NCI-H1436 treated with DMSO at 0.1 percent for 48 hours (cell line): ENCODE results near the gene JOSD1.
"Not testable (repeated sequence)": the region's sequence is repeated elsewhere in the genome, so short reads cannot be mapped to it uniquely, and the experiment has no call there.

Source experiments
- DNase-seq: peaks from one replicate; lab custom pipeline; 2025; lab: John Stamatoyannopoulos, UW

JOSD1 gene

GRCh38 chr22:38684895-38685294 is 15.8 kb downstream of the JOSD1 start:
- DNase-seq = no peak

GRCh38 chr22:38681582-38682335 is 19.0 kb downstream of the JOSD1 start, which contains the start of gene TOMM22:
Gene TOMM22 (plus strand): TSS chr22:38681957. CDS start chr22:38681979, 22 bp downstream.
- DNase-seq = peak; percentile 17

GRCh38 chr22:38675833-38676232 is 24.9 kb downstream of the JOSD1 start:
- DNase-seq = no peak

GRCh38 chr22:38674888-38675287 is 25.9 kb downstream of the JOSD1 start:
- DNase-seq = no peak

- no peak for DNase-seq
Measured at GRCh38 chr22:38657045-38657909, 43.5 kb downstream of the JOSD1 start.

GRCh38 chr22:38656256-38657044 is 44.3 kb downstream of the JOSD1 start, which contains the start of the genes CBY1 and FAM227A:
Gene CBY1 (plus strand): TSS chr22:38656638. CDS start chr22:38668055, 11,417 bp downstream.
Gene FAM227A (minus strand): TSS chr22:38656392. CDS start chr22:38650168, 6,224 bp downstream.
- peak; percentile 42 for DNase-seq

- no peak for DNase-seq
Measured at GRCh38 chr22:38655519-38656255, 45.1 kb downstream of the JOSD1 start.

- DNase-seq = no peak
Measured at GRCh38 chr22:38653741-38654140, 47.0 kb downstream of the JOSD1 start.

- DNase-seq = no peak
Measured at GRCh38 chr22:38652859-38653258, 47.9 kb downstream of the JOSD1 start.

GRCh38 chr22:38649841-38650522 is 50.8 kb downstream of the JOSD1 start:
- DNase-seq = no peak

GRCh38 chr22:38645430-38645829 is 55.3 kb downstream of the JOSD1 start:
- no peak for DNase-seq

- DNase-seq = not testable (repeated sequence)
Measured at GRCh38 chr22:38644245-38644644, 56.5 kb downstream of the JOSD1 start.

GRCh38 chr22:38641476-38642040 is 59.2 kb downstream of the JOSD1 start:
- DNase-seq = no peak

- DNase-seq = no peak
Measured at GRCh38 chr22:38638728-38639127, 62.0 kb downstream of the JOSD1 start.

GRCh38 chr22:38638216-38638615 is 62.5 kb downstream of the JOSD1 start:
- no peak for DNase-seq
